Testis (tissue), 2 donors: ENCODE measurements around the gene PIGP.

Experiments
- CTCF ChIP-seq, 3 experiments: fragments of 450-650 bp in 2 of 3; fragments of 200-600 bp in 1 of 3; sonication (generic) in 1 of 3; IDR thresholded peaks; one replicate each; pipeline ENCODE4 v1.5.1; 2016 to 2019; ENCODE audit warnings: antibody characterized with exemption in 3 of 3, mild to moderate bottlenecking in 2 of 3, moderate library complexity in 1 of 3
- POLR2A ChIP-seq: fragments of 450-650 bp; IDR thresholded peaks from one replicate; pipeline ENCODE4 v1.6.1; 2017; ENCODE audit warnings: antibody characterized with exemption, mild to moderate bottlenecking, moderate library complexity

- TF ChIP-seq POLR2A (no peak), CTCF (IDR thresholded peaks at IDR 0.05) (no peak)
Observed at GRCh38 chr21:37117204-37117603, 44.3 kb upstream of the PIGP start.
